HepG2 (cell line): ENCODE measurements around the gene HTR3B. TPM values are rescaled to one million over a fixed set of nuclear protein-coding genes. Genes with fewer than 3 reads are reported as not detected.
A peak's percentile ranks its signal among the peaks of the same experiment; 100 is the strongest.

Experiments
- ATAC-seq: fragments of 200-7000 bp; cut with Tn5 transposase; 3 replicates; pipeline ENCODE4 v1.9.1; 2020; ENCODE audit warnings: mild to moderate bottlenecking, moderate library complexity
- BruUV-seq: library from RNA; stranded (reverse); fragments of 400-500 nt; replicated peaks from 2 replicates; lab custom pipeline; 2021; lab: Mats Ljungman, UMichigan
- CTCF ChIA-PET: fragments of 300-600 bp; formaldehyde crosslinking; extraction: SDS; loops from one replicate; lab custom pipeline; 2021; ENCODE audit warnings: low total read pairs, inconsistent platforms, low intra/inter-chr PET ratio; lab: Yijun Ruan, JAX
- POLR2A ChIA-PET: fragments of 350-600 bp; sonication (Branson Sonifier 250); formaldehyde crosslinking; loops from one replicate; lab custom pipeline; 2020; ENCODE audit warnings: antibody characterized with exemption, inconsistent platforms; lab: Yijun Ruan, JAX
- DNase-seq: peaks from one replicate; pipeline ENCODE4 v3.0.0-alpha.2; 2015; ENCODE audit warnings: low spot score
- FAIRE-seq: peaks from 3 replicates; lab custom pipeline; 2011; peaks lifted over from hg19 to GRCh38; lab: Jason Lieb, UNC
- H2AFZ ChIP-seq: one replicate; pipeline ENCODE4 v1.6.1; 2011; ENCODE audit warnings: low read length, inconsistent platforms
- H3K27ac ChIP-seq: fragments of 300-600 bp; 3 replicates; pipeline ENCODE4 v1.8.0; 2011; ENCODE audit warnings: mixed run types, mild to moderate bottlenecking, mixed read lengths, low read length, inconsistent platforms; ENCODE audit not compliant: insufficient read depth; ENCODE audit errors: extremely low read length
- H3K27me3 ChIP-seq, 2 experiments: fragments of 200-600 bp in 1 of 2; 2 replicates in 1 of 2; 3 replicates in 1 of 2; pipeline versions ENCODE4 v1.6.0 to v1.8.0; 2011; ENCODE audit warnings: low read length in 2 of 2, mild to moderate bottlenecking in 2 of 2, moderate library complexity in 2 of 2, inconsistent platforms in 1 of 2; ENCODE audit not compliant: insufficient read depth in 2 of 2, control insufficient read depth in 1 of 2
- H3K36me3 ChIP-seq, 2 experiments: fragments of 200-600 bp in 1 of 2; replicated peaks in 1 of 2; 2 replicates in 1 of 2; 3 replicates in 1 of 2; pipeline versions ENCODE4 v1.5.1 to v1.8.0; 2011; ENCODE audit warnings: low read length in 2 of 2, inconsistent platforms in 1 of 2; ENCODE audit not compliant: insufficient read depth in 2 of 2, control insufficient read depth in 1 of 2
- H3K4me1 ChIP-seq: 2 replicates; pipeline ENCODE4 v1.5.1; 2012; ENCODE audit warnings: low read length, inconsistent platforms; ENCODE audit not compliant: insufficient read depth
- H3K4me2 ChIP-seq: 2 replicates; pipeline ENCODE4 v1.6.0; 2011; ENCODE audit warnings: low read depth, low read length, inconsistent platforms
- H3K4me3 ChIP-seq, 3 experiments: fragments of 200-600 bp in 1 of 3; sonication (generic), shearing (Covaris generic) in 1 of 3; replicated peaks in 1 of 3; 2 replicates each; pipeline ENCODE4 v1.5.1; 2011 to 2016; ENCODE audit warnings: low read length in 3 of 3, inconsistent platforms in 2 of 3, low read depth in 2 of 3, mild to moderate bottlenecking in 2 of 3, control low read depth in 1 of 3, mixed read lengths in 1 of 3; ENCODE audit not compliant: insufficient read depth in 1 of 3
- H3K79me2 ChIP-seq: one replicate; pipeline ENCODE4 v1.6.1; 2011; ENCODE audit warnings: low read length, inconsistent platforms; ENCODE audit not compliant: insufficient read depth
- H3K9ac ChIP-seq: 2 replicates; pipeline ENCODE4 v1.6.0; 2011; ENCODE audit warnings: mild to moderate bottlenecking, low read depth, low read length, inconsistent platforms; ENCODE audit not compliant: insufficient read depth
- H3K9me3 ChIP-seq: 2 replicates; pipeline ENCODE4 v1.5.1; 2012; ENCODE audit warnings: mild to moderate bottlenecking, low read length
- H4K20me1 ChIP-seq: 2 replicates; pipeline ENCODE4 v1.6.0; 2011; ENCODE audit warnings: inconsistent platforms, mild to moderate bottlenecking, low read length, moderate library complexity; ENCODE audit not compliant: insufficient read depth
- ARID2 ChIP-seq: sonication (generic); formaldehyde crosslinking; IDR thresholded peaks from 2 replicates; pipeline ENCODE4 v1.8.1; 2022; ENCODE audit warnings: mild to moderate bottlenecking, missing genetic modification reagents, borderline replicate concordance
- CENPX ChIP-seq: sonication (generic); formaldehyde crosslinking; IDR thresholded peaks from 2 replicates; pipeline ENCODE4 v1.9.0; 2021; ENCODE audit warnings: mild to moderate bottlenecking, missing genetic modification reagents, moderate library complexity
- KAT8 ChIP-seq: IDR thresholded peaks from 2 replicates; pipeline ENCODE4 v1.6.1; 2016; ENCODE audit warnings: missing genetic modification reagents, missing compliant biosample characterization
- PHF8 ChIP-seq: sonication (generic); formaldehyde crosslinking; IDR thresholded peaks from 2 replicates; pipeline ENCODE4 v1.5.0; 2020; ENCODE audit warnings: missing genetic modification reagents
- SAP130 ChIP-seq: IDR thresholded peaks from 2 replicates; pipeline ENCODE4 v1.6.1; 2016; ENCODE audit warnings: low read depth
- SIX4 ChIP-seq: sonication (generic); formaldehyde crosslinking; IDR thresholded peaks from 2 replicates; pipeline ENCODE4 v1.4.0; 2020; ENCODE audit warnings: missing genetic modification reagents
- SNAPC2 ChIP-seq: sonication (generic); formaldehyde crosslinking; IDR thresholded peaks from 2 replicates; pipeline ENCODE4 v1.8.1; 2022; ENCODE audit warnings: mild to moderate bottlenecking, missing genetic modification reagents
- YEATS4 ChIP-seq: sonication (generic); formaldehyde crosslinking; IDR thresholded peaks from 2 replicates; pipeline ENCODE4 v1.4.0; 2020; ENCODE audit warnings: missing genetic modification reagents, borderline replicate concordance
- ZNF138 ChIP-seq: sonication (generic); formaldehyde crosslinking; IDR thresholded peaks from 2 replicates; pipeline ENCODE4 v1.5.0; 2020; ENCODE audit warnings: mild to moderate bottlenecking, low read depth, missing genetic modification reagents
- ZNF354B ChIP-seq: sonication (generic); formaldehyde crosslinking; IDR thresholded peaks from 2 replicates; pipeline ENCODE4 v1.8.0; 2022; ENCODE audit warnings: mild to moderate bottlenecking, missing genetic modification reagents
- ZNF543 ChIP-seq: sonication (generic); formaldehyde crosslinking; IDR thresholded peaks from 2 replicates; pipeline ENCODE4 v1.4.0; 2020; ENCODE audit warnings: mild to moderate bottlenecking, missing genetic modification reagents
- ZSCAN31 ChIP-seq: sonication (generic); formaldehyde crosslinking; IDR thresholded peaks from 2 replicates; pipeline ENCODE4 v1.5.0; 2020; ENCODE audit warnings: low read depth, mild to moderate bottlenecking, missing genetic modification reagents
- WGBS: methylation state at CpG from one replicate; pipeline ENCODE4 v1.1.6; 2017; ENCODE audit warnings: low lambda C conversion rate; 5-methylcytosine and 5-hydroxymethylcytosine counted together
- in situ Hi-C: cut with HindIII; loops from 2 replicates; pipeline ENCODE4 v1.10.0; 2017; ENCODE audit warnings: low pct_unique_long_range_greater_than_20kb; ENCODE audit not compliant: extremely low pct_ligation_motif_present
- intact Hi-C: fragments of 100-400 bp; cut with micrococcal nuclease; formaldehyde crosslinking; loops from one replicate; pipeline ENCODE4 v1.10.0; 2022; ENCODE audit not compliant: unreplicated experiment
- polyA plus RNA-seq, 8 experiments: library from polyadenylated mRNA; depleted of rRNA in 3 of 8; stranded (reverse) in 7 of 8; unstranded in 1 of 8; fragments of >200 nt; fragmentation: Illumina TruSeq in 4 of 8; extraction: Trizol in 4 of 8; gene quantifications; 2 replicates each; pipeline versions ENCODE4 v1.2.1 to v1.2.3, GENCODE V29; 2011 to 2016; ENCODE audit warnings: low read depth in 4 of 8, missing spikeins in 1 of 8, mixed read lengths in 1 of 8; ENCODE audit not compliant: insufficient read depth in 1 of 8
- total RNA-seq, 5 experiments: library from RNA; depleted of rRNA; stranded (reverse); fragments of >200 nt; fragmentation: Illumina TruSeq; extraction: Trizol; gene quantifications; 2 replicates each; pipeline ENCODE4 v1.2.3, GENCODE V29; 2016; ENCODE audit warnings: low read depth in 1 of 5
- TF ChIP-seq, protein P1 (sequence below): sonication (generic); formaldehyde crosslinking; IDR thresholded peaks from 2 replicates; pipeline ENCODE4 v1.5.0; 2020; ENCODE audit warnings: mild to moderate bottlenecking, missing genetic modification reagents
- TF ChIP-seq, protein P2 (sequence below): sonication (generic); formaldehyde crosslinking; conservative IDR thresholded peaks from 2 replicates; pipeline ENCODE4 v1.4.0; 2020; ENCODE audit warnings: missing genetic modification reagents
- TF ChIP-seq, protein P3 (sequence below): sonication (generic); formaldehyde crosslinking; IDR thresholded peaks from 2 replicates; pipeline ENCODE4 v1.5.0; 2020; ENCODE audit warnings: missing genetic modification reagents
- TF ChIP-seq, protein P4 (sequence below): sonication (generic); formaldehyde crosslinking; IDR thresholded peaks from 2 replicates; pipeline ENCODE4 v1.4.0; 2020; ENCODE audit warnings: missing genetic modification reagents

The HTR3B gene
- total and polyA plus RNA-seq, 2 of the 13 experiments (the other 11 are each of a cell fraction or from before 2014, with no cell fraction given): 0.09 to 1.7 TPM

GRCh38 chr11:113875234-113876073 is 29.1 kb upstream of the HTR3B start, which contains the start of gene USP28:
USP28 (minus strand) TSS chr11:113875572; CDS start chr11:113875501, 71 bp downstream.
- Histone ChIP-seq H3K4me1 (peaks cover 68% of the 10 kb centered on the region), H3K4me3 (peak within 1 kb of the TSS; percentile 72 to 89 (median 85)), H3K4me2 (peak within 1 kb of the TSS; percentile 89), H4K20me1 (no peaks in the 10 kb centered on the region), H3K27me3 (no peaks in the 10 kb centered on the region; a peak in 1 of 5 replicates), H3K79me2 (peaks cover 9% of the 10 kb centered on the region), H3K9ac (peak within 1 kb of the TSS; percentile 85), H3K27ac (peak within 1 kb of the TSS; percentile 87), H3K9me3 (no peaks in the 10 kb centered on the region), H3K36me3 (no peaks in the 10 kb centered on the region), H2AFZ (peak within 1 kb of the TSS; percentile 86)
- in situ Hi-C loops: no loop called here
- under 1% methylated on average over 35 of the region's 95 CpGs for WGBS
- DNase-seq (peak; percentile 89), ATAC-seq (peak; percentile 90), FAIRE-seq (no peak)
- intact Hi-C loops: no loop called here
- BruUV-seq: no TSS peak
- ChIA-PET CTCF (no interaction called here), POLR2A (interaction anchor here (0.6 to 2.1 kb wide), 8 partner anchors 9 to 525 kb away, joined by 3 to 16 read pairs (median 6); partner anchors contain the start of genes C11orf71 and RBM7)
- TF ChIP-seq YEATS4 (CRISPR knock-in tag) (peak; percentile 82; the same call in 1 of the 2 replicates), ARID2 (CRISPR knock-in tag) (0 out of 2 replicates have a peak, but pooled peaks have one; percentile 32), ZNF543 (CRISPR knock-in tag) (peak; percentile 59; the same call in 1 of the 2 replicates), SNAPC2 (CRISPR knock-in tag) (0 out of 2 replicates have a peak, but pooled peaks have one; percentile 58), KAT8 (CRISPR knock-in tag) (peak; percentile 73), ZNF138 (CRISPR knock-in tag) (no peak), ZNF354B (CRISPR knock-in tag) (no peak), SAP130 (CRISPR knock-in tag) (peak; percentile 83), CENPX (CRISPR knock-in tag) (no peak), SIX4 (CRISPR knock-in tag) (no peak), ZSCAN31 (peak; percentile 17; the same call in 1 of the 2 replicates), PHF8 (CRISPR knock-in tag) (peak; percentile 91)
- TF ChIP-seq, protein P1, sequence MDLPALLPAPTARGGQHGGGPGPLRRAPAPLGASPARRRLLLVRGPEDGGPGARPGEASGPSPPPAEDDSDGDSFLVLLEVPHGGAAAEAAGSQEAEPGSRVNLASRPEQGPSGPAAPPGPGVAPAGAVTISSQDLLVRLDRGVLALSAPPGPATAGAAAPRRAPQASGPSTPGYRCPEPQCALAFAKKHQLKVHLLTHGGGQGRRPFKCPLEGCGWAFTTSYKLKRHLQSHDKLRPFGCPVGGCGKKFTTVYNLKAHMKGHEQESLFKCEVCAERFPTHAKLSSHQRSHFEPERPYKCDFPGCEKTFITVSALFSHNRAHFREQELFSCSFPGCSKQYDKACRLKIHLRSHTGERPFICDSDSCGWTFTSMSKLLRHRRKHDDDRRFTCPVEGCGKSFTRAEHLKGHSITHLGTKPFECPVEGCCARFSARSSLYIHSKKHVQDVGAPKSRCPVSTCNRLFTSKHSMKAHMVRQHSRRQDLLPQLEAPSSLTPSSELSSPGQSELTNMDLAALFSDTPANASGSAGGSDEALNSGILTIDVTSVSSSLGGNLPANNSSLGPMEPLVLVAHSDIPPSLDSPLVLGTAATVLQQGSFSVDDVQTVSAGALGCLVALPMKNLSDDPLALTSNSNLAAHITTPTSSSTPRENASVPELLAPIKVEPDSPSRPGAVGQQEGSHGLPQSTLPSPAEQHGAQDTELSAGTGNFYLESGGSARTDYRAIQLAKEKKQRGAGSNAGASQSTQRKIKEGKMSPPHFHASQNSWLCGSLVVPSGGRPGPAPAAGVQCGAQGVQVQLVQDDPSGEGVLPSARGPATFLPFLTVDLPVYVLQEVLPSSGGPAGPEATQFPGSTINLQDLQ (CRISPR knock-in tag): no peak
- TF ChIP-seq, protein P2, sequence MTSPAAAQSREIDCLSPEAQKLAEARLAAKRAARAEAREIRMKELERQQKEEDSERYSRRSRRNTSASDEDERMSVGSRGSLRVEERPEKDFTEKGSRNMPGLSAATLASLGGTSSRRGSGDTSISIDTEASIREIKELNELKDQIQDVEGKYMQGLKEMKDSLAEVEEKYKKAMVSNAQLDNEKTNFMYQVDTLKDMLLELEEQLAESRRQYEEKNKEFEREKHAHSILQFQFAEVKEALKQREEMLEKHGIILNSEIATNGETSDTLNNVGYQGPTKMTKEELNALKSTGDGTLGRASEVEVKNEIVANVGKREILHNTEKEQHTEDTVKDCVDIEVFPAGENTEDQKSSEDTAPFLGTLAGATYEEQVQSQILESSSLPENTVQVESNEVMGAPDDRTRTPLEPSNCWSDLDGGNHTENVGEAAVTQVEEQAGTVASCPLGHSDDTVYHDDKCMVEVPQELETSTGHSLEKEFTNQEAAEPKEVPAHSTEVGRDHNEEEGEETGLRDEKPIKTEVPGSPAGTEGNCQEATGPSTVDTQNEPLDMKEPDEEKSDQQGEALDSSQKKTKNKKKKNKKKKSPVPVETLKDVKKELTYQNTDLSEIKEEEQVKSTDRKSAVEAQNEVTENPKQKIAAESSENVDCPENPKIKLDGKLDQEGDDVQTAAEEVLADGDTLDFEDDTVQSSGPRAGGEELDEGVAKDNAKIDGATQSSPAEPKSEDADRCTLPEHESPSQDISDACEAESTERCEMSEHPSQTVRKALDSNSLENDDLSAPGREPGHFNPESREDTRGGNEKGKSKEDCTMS (CRISPR knock-in tag): no peak
- TF ChIP-seq, protein P3, sequence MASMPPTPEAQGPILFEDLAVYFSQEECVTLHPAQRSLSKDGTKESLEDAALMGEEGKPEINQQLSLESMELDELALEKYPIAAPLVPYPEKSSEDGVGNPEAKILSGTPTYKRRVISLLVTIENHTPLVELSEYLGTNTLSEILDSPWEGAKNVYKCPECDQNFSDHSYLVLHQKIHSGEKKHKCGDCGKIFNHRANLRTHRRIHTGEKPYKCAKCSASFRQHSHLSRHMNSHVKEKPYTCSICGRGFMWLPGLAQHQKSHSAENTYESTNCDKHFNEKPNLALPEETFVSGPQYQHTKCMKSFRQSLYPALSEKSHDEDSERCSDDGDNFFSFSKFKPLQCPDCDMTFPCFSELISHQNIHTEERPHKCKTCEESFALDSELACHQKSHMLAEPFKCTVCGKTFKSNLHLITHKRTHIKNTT (CRISPR knock-in tag): 0 out of 2 replicates have a peak, but pooled peaks have one; percentile 53
- TF ChIP-seq, protein P4, sequence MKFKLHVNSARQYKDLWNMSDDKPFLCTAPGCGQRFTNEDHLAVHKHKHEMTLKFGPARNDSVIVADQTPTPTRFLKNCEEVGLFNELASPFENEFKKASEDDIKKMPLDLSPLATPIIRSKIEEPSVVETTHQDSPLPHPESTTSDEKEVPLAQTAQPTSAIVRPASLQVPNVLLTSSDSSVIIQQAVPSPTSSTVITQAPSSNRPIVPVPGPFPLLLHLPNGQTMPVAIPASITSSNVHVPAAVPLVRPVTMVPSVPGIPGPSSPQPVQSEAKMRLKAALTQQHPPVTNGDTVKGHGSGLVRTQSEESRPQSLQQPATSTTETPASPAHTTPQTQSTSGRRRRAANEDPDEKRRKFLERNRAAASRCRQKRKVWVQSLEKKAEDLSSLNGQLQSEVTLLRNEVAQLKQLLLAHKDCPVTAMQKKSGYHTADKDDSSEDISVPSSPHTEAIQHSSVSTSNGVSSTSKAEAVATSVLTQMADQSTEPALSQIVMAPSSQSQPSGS (CRISPR knock-in tag): peak; percentile 56; the same call in 1 of the 2 replicates
